ENCODE measurements around the gene ZDHHC3. TPM values are rescaled to one million over a fixed set of nuclear protein-coding genes. Genes with fewer than 3 reads are reported as not detected.

The ZDHHC3 gene
- total RNA-seq, 4 donors from 2014 or later = 59.6 to 81.3 (median 72.8) TPM

DNA sequence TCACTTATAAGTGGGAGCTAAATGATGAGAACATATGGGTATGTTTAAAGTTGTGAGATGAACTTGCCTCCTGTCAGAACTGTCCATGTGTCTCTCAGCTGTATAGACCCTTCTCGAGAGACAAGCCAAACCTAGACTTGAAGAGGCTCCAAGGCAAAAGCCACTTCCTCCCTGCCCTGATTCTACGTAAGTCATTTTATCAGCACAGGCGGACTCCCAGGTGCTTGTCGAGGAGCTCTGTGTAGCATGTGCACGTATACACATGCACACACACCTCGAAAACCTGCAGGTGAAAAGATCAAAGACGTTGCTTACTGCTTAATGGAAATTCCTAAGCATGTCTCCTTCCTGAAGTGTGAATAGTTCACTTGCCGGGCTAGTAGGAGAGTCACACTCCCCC lies 44.6 kb upstream of the ZDHHC3 start:
- no peak for TF ChIP-seq EP300 (IDR thresholded peaks at IDR 0.05)
- TF ChIP-seq POLR2AphosphoS5 (IDR thresholded peaks at IDR 0.05) = no peak
- Histone ChIP-seq H3K27me3 (no peaks in the 10 kb centered on the region), H3K27ac (replicated peaks in 1 of 4) (no peak overlapping the region), H3K36me3 (peaks cover 0 to 4% (median 0%) of the 10 kb centered on the region in 4 donors), H3K9me3 (no peaks in the 10 kb centered on the region), H3K4me1 (peaks cover 27 to 42% (median 31%) of the 10 kb centered on the region in 4 donors), H3K4me3 (no peak overlapping the region)
- 79% methylated on average over 8 of the region's 8 CpGs for WGBS
- intact Hi-C loops (cut with DNase I) = no loop called here
- no peak for DNase-seq (ENCODE audit: extremely low spot score)

DNA sequence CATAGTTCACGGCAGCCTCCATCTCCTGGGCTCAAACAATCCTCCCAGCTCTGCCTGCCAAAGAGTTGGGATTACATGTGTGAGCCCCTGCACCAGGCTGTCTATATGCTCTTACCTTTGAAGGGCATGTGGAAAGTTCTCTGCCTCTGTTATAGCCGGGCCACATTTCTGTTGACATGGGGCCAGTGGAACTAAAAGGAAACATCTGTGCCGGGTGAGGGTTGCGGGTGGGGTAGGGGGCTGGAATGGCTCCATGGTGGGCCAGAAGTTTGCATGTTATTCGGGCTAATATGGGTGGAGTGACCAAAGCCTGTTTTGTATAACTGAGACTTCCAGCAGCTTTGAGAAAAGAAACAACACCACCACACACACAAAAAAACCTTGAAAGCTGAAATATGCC lies 41.8 kb upstream of the ZDHHC3 start:
- Histone ChIP-seq H3K27me3 (no peaks in the 10 kb centered on the region), H3K36me3 (peaks cover 0 to 19% (median 4%) of the 10 kb centered on the region in 4 donors), H3K4me3 (no peak overlapping the region), H3K27ac (replicated peaks in 1 of 4) (no peak overlapping the region), H3K9me3 (no peaks in the 10 kb centered on the region), H3K4me1 (peaks cover 19 to 41% (median 29%) of the 10 kb centered on the region in 4 donors)
- intact Hi-C loops (cut with DNase I) = no loop called here
- no peak for DNase-seq (ENCODE audit: extremely low spot score)
- 43% methylated on average over 5 of the region's 5 CpGs for WGBS
- TF ChIP-seq POLR2AphosphoS5 (IDR thresholded peaks at IDR 0.05) (no peak), EP300 (IDR thresholded peaks at IDR 0.05) (no peak), POLR2A (IDR thresholded peaks at IDR 0.05; ENCODE audit: low read depth) (no peak)
- TF ChIP-seq, protein P1, sequence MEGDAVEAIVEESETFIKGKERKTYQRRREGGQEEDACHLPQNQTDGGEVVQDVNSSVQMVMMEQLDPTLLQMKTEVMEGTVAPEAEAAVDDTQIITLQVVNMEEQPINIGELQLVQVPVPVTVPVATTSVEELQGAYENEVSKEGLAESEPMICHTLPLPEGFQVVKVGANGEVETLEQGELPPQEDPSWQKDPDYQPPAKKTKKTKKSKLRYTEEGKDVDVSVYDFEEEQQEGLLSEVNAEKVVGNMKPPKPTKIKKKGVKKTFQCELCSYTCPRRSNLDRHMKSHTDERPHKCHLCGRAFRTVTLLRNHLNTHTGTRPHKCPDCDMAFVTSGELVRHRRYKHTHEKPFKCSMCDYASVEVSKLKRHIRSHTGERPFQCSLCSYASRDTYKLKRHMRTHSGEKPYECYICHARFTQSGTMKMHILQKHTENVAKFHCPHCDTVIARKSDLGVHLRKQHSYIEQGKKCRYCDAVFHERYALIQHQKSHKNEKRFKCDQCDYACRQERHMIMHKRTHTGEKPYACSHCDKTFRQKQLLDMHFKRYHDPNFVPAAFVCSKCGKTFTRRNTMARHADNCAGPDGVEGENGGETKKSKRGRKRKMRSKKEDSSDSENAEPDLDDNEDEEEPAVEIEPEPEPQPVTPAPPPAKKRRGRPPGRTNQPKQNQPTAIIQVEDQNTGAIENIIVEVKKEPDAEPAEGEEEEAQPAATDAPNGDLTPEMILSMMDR (IDR thresholded peaks at IDR 0.05) = no peak

GRCh38 chr3:45016916-45017315 lies 40.9 kb upstream of the ZDHHC3 start:
- H3K4me3 ChIP-seq = no peak overlapping the region
- WGBS = 68% methylated on average over 2 of the region's 2 CpGs
- no peak for DNase-seq (ENCODE audit: extremely low spot score)

DNA sequence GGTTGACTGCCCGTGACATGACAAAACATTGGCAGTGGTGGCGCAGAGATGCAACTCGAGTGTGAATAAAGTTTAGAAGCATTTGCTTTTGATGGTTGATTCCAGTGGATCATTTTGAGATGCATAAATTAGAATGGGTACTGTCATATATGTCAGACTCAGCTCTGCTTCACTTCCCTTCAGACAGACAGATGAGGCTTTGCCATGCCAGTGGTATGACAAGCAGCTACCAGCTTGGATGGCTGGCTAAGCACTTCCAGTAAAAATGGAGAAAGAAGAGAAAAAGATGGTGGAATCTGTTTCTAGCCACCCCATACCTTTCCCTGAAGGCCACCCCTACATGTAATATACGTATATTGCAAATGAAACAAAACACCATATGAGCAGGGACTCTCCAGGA lies 36.6 kb upstream of the ZDHHC3 start:
- TF ChIP-seq, protein P1 (IDR thresholded peaks at IDR 0.05) = no peak
- TF ChIP-seq POLR2A (IDR thresholded peaks at IDR 0.05; ENCODE audit: low read depth) = no peak
- TF ChIP-seq POLR2AphosphoS5 (IDR thresholded peaks at IDR 0.05) = no peak
- no peak for TF ChIP-seq EP300 (IDR thresholded peaks at IDR 0.05)
- no peak overlapping the region for H3K4me3 ChIP-seq
- intact Hi-C loops (cut with DNase I) = no loop called here
- DNase-seq (ENCODE audit: extremely low spot score) = no peak
- H3K27ac ChIP-seq (replicated peaks in 1 of 4) = peak overlapping the region; percentile 73 to 85 (median 82)
- no peaks in the 10 kb centered on the region for H3K9me3 ChIP-seq
- no peaks in the 10 kb centered on the region for H3K27me3 ChIP-seq
- peaks cover 0 to 40% (median 19%) of the 10 kb centered on the region in 4 donors for H3K36me3 ChIP-seq
- 91% methylated on average over 4 of the region's 4 CpGs for WGBS
- H3K4me1 ChIP-seq = peaks cover 40 to 53% (median 50%) of the 10 kb centered on the region in 4 donors

More at GRCh38 chr3:45016916-45017315, 40.9 kb upstream of the ZDHHC3 start:
- intact Hi-C loops (cut with DNase I) = no loop called here
- Histone ChIP-seq H3K27me3 (no peaks in the 10 kb centered on the region), H3K9me3 (no peaks in the 10 kb centered on the region), H3K36me3 (peaks cover 0 to 19% (median 4%) of the 10 kb centered on the region in 4 donors), H3K4me1 (peaks cover 28 to 47% (median 34%) of the 10 kb centered on the region in 4 donors), H3K27ac (replicated peaks in 1 of 4) (no peak overlapping the region)
- no peak for TF ChIP-seq POLR2A (IDR thresholded peaks at IDR 0.05; ENCODE audit: low read depth)
- TF ChIP-seq, protein P1 (IDR thresholded peaks at IDR 0.05) = no peak
- no peak for TF ChIP-seq POLR2AphosphoS5 (IDR thresholded peaks at IDR 0.05)

GRCh38 chr3:45011756-45012508 lies 36.0 kb upstream of the ZDHHC3 start:
- no peak for DNase-seq (ENCODE audit: extremely low spot score)
- Histone ChIP-seq H3K4me1 (peaks cover 40 to 53% (median 45%) of the 10 kb centered on the region in 4 donors), H3K4me3 (peak overlapping the region in 3 of 4 donors; percentile 4 to 13 (median 12)), H3K27ac (replicated peaks in 1 of 4) (peak overlapping the region; percentile 73 to 85 (median 82)), H3K36me3 (peaks cover 0 to 47% (median 25%) of the 10 kb centered on the region in 4 donors), H3K27me3 (no peaks in the 10 kb centered on the region), H3K9me3 (no peaks in the 10 kb centered on the region)
- TF ChIP-seq POLR2AphosphoS5 (IDR thresholded peaks at IDR 0.05) = peak; percentile 64 to 75
- no peak for TF ChIP-seq POLR2A (IDR thresholded peaks at IDR 0.05; ENCODE audit: low read depth)
- intact Hi-C loops (cut with DNase I) = no loop called here
- WGBS = 18% methylated on average over 7 of the region's 7 CpGs
